HFF-Myc (cell line): ENCODE measurements around the gene CNTN2.

ENCODE experiments used
- DNase-seq: peaks from one replicate; pipeline ENCODE4 v3.0.0-alpha.2; 2011; ENCODE audit warnings: low read depth; ENCODE audit errors: extremely low read depth
- H3K4me3 ChIP-seq: replicated peaks from 2 replicates; pipeline ENCODE4 v1.5.1; 2011; ENCODE audit warnings: low read depth, mild to moderate bottlenecking, control low read depth, low read length
- CTCF ChIP-seq: IDR thresholded peaks from 2 replicates; pipeline ENCODE4 v1.5.1; 2012; ENCODE audit warnings: mild to moderate bottlenecking, low read depth, low read length, control low read depth; ENCODE audit errors: missing control alignments

CNTN2 gene

GRCh38 chr1:205052690-205053089 lies 9.7 kb downstream of the CNTN2 start:
- H3K4me3 ChIP-seq: no peak overlapping the region
- no peak for TF ChIP-seq CTCF
- no peak for DNase-seq

- no peak overlapping the region for H3K4me3 ChIP-seq
- no peak for TF ChIP-seq CTCF
- DNase-seq: no peak
Observed at GRCh38 chr1:205053296-205053695, 10.3 kb downstream of the CNTN2 start.

GRCh38 chr1:205054013-205054412 lies 11.0 kb downstream of the CNTN2 start:
- no peak for DNase-seq
- no peak overlapping the region for H3K4me3 ChIP-seq
- no peak for TF ChIP-seq CTCF

GRCh38 chr1:205056188-205056611 lies 13.2 kb downstream of the CNTN2 start:
- TF ChIP-seq CTCF: no peak
- DNase-seq: no peak

GRCh38 chr1:205056956-205057568 lies 14.1 kb downstream of the CNTN2 start:
- no peak for TF ChIP-seq CTCF
- no peak overlapping the region for H3K4me3 ChIP-seq
- DNase-seq: no peak

More at GRCh38 chr1:205056188-205056611, 13.2 kb downstream of the CNTN2 start:
- H3K4me3 ChIP-seq: no peak overlapping the region

- H3K4me3 ChIP-seq: no peak overlapping the region
- DNase-seq: no peak
- TF ChIP-seq CTCF: no peak
Observed at GRCh38 chr1:205057808-205058575, 15.0 kb downstream of the CNTN2 start.

- H3K4me3 ChIP-seq: no peak overlapping the region
- TF ChIP-seq CTCF: no peak
- DNase-seq: no peak
Observed at GRCh38 chr1:205058853-205059252, 15.8 kb downstream of the CNTN2 start.
